Neural cell (in vitro differentiated cells): Measurements from ENCODE around the gene SLC12A4. TPM values are rescaled to one million over a fixed set of nuclear protein-coding genes. Genes with fewer than 3 reads are reported as not detected.
"Not testable (repeated sequence)": the region's sequence is repeated elsewhere in the genome, so short reads cannot be mapped to it uniquely, and the experiment has no call there.

Experiments used
- H2AFZ ChIP-seq: fragments of 200-600, 300-800 bp; sonication (generic), shearing (Covaris generic); 2 replicates; pipeline ENCODE4 v1.6.0; 2014; ENCODE audit warnings: low read depth, mild to moderate bottlenecking, antibody characterized with exemption, low read length, moderate library complexity
- H3F3A ChIP-seq: fragments of 200-600 bp; shearing (Covaris generic); 2 replicates; pipeline ENCODE4 v1.6.1; 2016; ENCODE audit warnings: mild to moderate bottlenecking, moderate library complexity, mixed read lengths, antibody characterized with exemption, low read length; ENCODE audit not compliant: insufficient read depth, poor library complexity, severe bottlenecking
- H3K27ac ChIP-seq: fragments of 200-600, 300-800 bp; sonication (generic), shearing (Covaris generic); 2 replicates; pipeline ENCODE4 v1.5.1; 2014; ENCODE audit warnings: mild to moderate bottlenecking, low read length, moderate library complexity
- H3K27me3 ChIP-seq: fragments of 300-800, 200-600 bp; sonication (generic), shearing (Covaris generic); 2 replicates; pipeline ENCODE4 v1.6.0; 2014; ENCODE audit warnings: mild to moderate bottlenecking, low read depth, low read length, moderate library complexity; ENCODE audit not compliant: insufficient read depth
- H3K36me3 ChIP-seq: fragments of 300-800, 200-600 bp; sonication (generic), shearing (Covaris generic); 2 replicates; pipeline ENCODE4 v1.5.1; 2014; ENCODE audit warnings: mild to moderate bottlenecking, antibody characterized with exemption, low read length, moderate library complexity; ENCODE audit not compliant: insufficient read depth
- H3K4me2 ChIP-seq: fragments of 300-800, 200-600 bp; sonication (generic), shearing (Covaris generic); 2 replicates; pipeline ENCODE4 v1.6.0; 2014; ENCODE audit warnings: mild to moderate bottlenecking, low read length
- H3K4me3 ChIP-seq: fragments of 300-800, 200-600 bp; sonication (generic), shearing (Covaris generic); 2 replicates; pipeline ENCODE4 v1.5.1; 2014; ENCODE audit warnings: mild to moderate bottlenecking, low read length, moderate library complexity
- H3K79me2 ChIP-seq: fragments of 200-600 bp; shearing (Covaris generic); replicated peaks from 2 replicates; pipeline ENCODE4 v1.6.0; 2014; ENCODE audit warnings: mild to moderate bottlenecking, low read length, moderate library complexity; ENCODE audit not compliant: insufficient read depth
- H3K9ac ChIP-seq: fragments of 300-800, 200-600 bp; sonication (generic), shearing (Covaris generic); 2 replicates; pipeline ENCODE4 v1.6.1; 2016; ENCODE audit warnings: mild to moderate bottlenecking, low read length, mixed read lengths
- H3K9me2 ChIP-seq: fragments of 200-600 bp; shearing (Covaris generic); 2 replicates; pipeline ENCODE4 v1.6.1; 2016; ENCODE audit warnings: mild to moderate bottlenecking, low read length, mixed read lengths; ENCODE audit not compliant: insufficient read depth
- H3K9me3 ChIP-seq: fragments of 200-600, 300-800 bp; sonication (generic), shearing (Covaris generic); 2 replicates; pipeline ENCODE4 v1.6.1; 2016; ENCODE audit warnings: mild to moderate bottlenecking, mixed run types, low read length, moderate library complexity, mixed read lengths
- H4K20me1 ChIP-seq: fragments of 200-600 bp; shearing (Covaris generic); 2 replicates; pipeline ENCODE4 v1.6.1; 2016; ENCODE audit warnings: mild to moderate bottlenecking, mixed run types; ENCODE audit not compliant: insufficient read depth
- CTCF ChIP-seq: fragments of 450-650 bp; IDR thresholded peaks from 2 replicates; pipeline ENCODE4 v1.5.1; 2014; ENCODE audit warnings: antibody characterized with exemption, mild to moderate bottlenecking, moderate library complexity; ENCODE audit not compliant: poor library complexity, severe bottlenecking
- EP300 ChIP-seq: fragments of 450-650 bp; conservative IDR thresholded peaks from 2 replicates; pipeline ENCODE4 v1.6.1; 2014; ENCODE audit warnings: antibody characterized with exemption, mild to moderate bottlenecking, moderate library complexity; ENCODE audit not compliant: poor library complexity, severe bottlenecking
- POLR2AphosphoS5 ChIP-seq: IDR thresholded peaks from 2 replicates; pipeline ENCODE4 v1.6.1; 2012
- RAD21 ChIP-seq: fragments of 450-650 bp; conservative IDR thresholded peaks from 2 replicates; pipeline ENCODE4 v1.6.1; 2014; ENCODE audit warnings: antibody characterized with exemption, mild to moderate bottlenecking, moderate library complexity
- REST ChIP-seq: IDR thresholded peaks from 2 replicates; pipeline ENCODE4 v1.6.1; 2012; ENCODE audit warnings: borderline replicate concordance
- polyA plus RNA-seq: library from polyadenylated mRNA; depleted of rRNA; stranded (reverse); fragments of >200 nt; gene quantifications from 2 replicates; pipeline ENCODE4 v1.2.3, GENCODE V29; 2014

SLC12A4 gene
- polyA plus RNA-seq, 1 donor from 2014 or later = 0.11 TPM

GRCh38 chr16:67941469-67942199 lies 26.8 kb downstream of the SLC12A4 start:
- H4K20me1 ChIP-seq = no peaks in the 10 kb centered on the region
- no peak overlapping the region for H2AFZ ChIP-seq
- no peak overlapping the region for H3K4me3 ChIP-seq
- no peaks in the 10 kb centered on the region for H3K79me2 ChIP-seq
- H3K4me2 ChIP-seq = no peak overlapping the region
- no peak overlapping the region for H3K9ac ChIP-seq
- H3K9me3 ChIP-seq = no peaks in the 10 kb centered on the region
- no peak for TF ChIP-seq POLR2AphosphoS5
- H3F3A ChIP-seq = no peaks in the 10 kb centered on the region
- H3K27ac ChIP-seq = no peak overlapping the region
- H3K27me3 ChIP-seq = no peaks in the 10 kb centered on the region
- H3K36me3 ChIP-seq = no peaks in the 10 kb centered on the region
- no peaks in the 10 kb centered on the region for H3K9me2 ChIP-seq

GRCh38 chr16:67940446-67941089 lies 27.9 kb downstream of the SLC12A4 start:
- Histone ChIP-seq H3K27ac (no peak overlapping the region), H4K20me1 (no peaks in the 10 kb centered on the region), H3K9ac (no peak overlapping the region), H3K9me3 (no peaks in the 10 kb centered on the region), H3K27me3 (no peaks in the 10 kb centered on the region), H3K4me3 (no peak overlapping the region), H3K79me2 (no peaks in the 10 kb centered on the region), H2AFZ (no peak overlapping the region), H3K36me3 (no peaks in the 10 kb centered on the region), H3K9me2 (no peaks in the 10 kb centered on the region), H3K4me2 (no peak overlapping the region), H3F3A (no peaks in the 10 kb centered on the region)
- no peak for TF ChIP-seq REST
- no peak for TF ChIP-seq RAD21
- no peak for TF ChIP-seq EP300
- no peak for TF ChIP-seq CTCF

GRCh38 chr16:67939507-67940445 lies 28.7 kb downstream of the SLC12A4 start:
- no peaks in the 10 kb centered on the region for H4K20me1 ChIP-seq
- no peaks in the 10 kb centered on the region for H3K79me2 ChIP-seq
- H3K27me3 ChIP-seq = no peaks in the 10 kb centered on the region
- no peaks in the 10 kb centered on the region for H3K9me3 ChIP-seq
- H3K9me2 ChIP-seq = no peaks in the 10 kb centered on the region
- TF ChIP-seq POLR2AphosphoS5 = no peak
- TF ChIP-seq CTCF = no peak
- no peak for TF ChIP-seq EP300
- H3K36me3 ChIP-seq = no peaks in the 10 kb centered on the region
- no peak overlapping the region for H3K4me3 ChIP-seq
- no peak overlapping the region for H3K27ac ChIP-seq
- no peak overlapping the region for H2AFZ ChIP-seq
- no peak overlapping the region for H3K9ac ChIP-seq
- H3K4me2 ChIP-seq = no peak overlapping the region
- H3F3A ChIP-seq = no peaks in the 10 kb centered on the region

GRCh38 chr16:67937713-67938112 lies 30.7 kb downstream of the SLC12A4 start:
- H3K4me2 ChIP-seq, H3K9ac ChIP-seq, H3K9me3 ChIP-seq, H3K4me3 ChIP-seq, H3K79me2 ChIP-seq, H3K36me3 ChIP-seq, H4K20me1 ChIP-seq, H3K9me2 ChIP-seq, H3K27me3 ChIP-seq, H3K27ac ChIP-seq, H3F3A ChIP-seq, H2AFZ ChIP-seq: not testable (repeated sequence)
